Activated naive CD4-positive, alpha-beta T cell (primary cell): ENCODE measurements around the gene PRB3.

Source experiments
- DNase-seq, 4 experiments: peaks; one replicate each; lab custom pipeline; 2025; lab: John Stamatoyannopoulos, UW

The PRB3 gene

GRCh38 chr12:11269607-11270006 lies at the start of gene PRB3:
Gene PRB3 (minus strand): TSS chr12:11269707. CDS start chr12:11269669, 38 bp downstream.
- DNase-seq: no peak

GRCh38 chr12:11310336-11310735 lies 40.8 kb upstream of the PRB3 start, which contains the start of gene PRB4:
Gene PRB4 (minus strand): TSS chr12:11310436. CDS start chr12:11310398, 38 bp downstream.
- DNase-seq: no peak

GRCh38 chr12:11307143-11307542 lies 37.6 kb upstream of the PRB3 start:
- no peak for DNase-seq

- no peak for DNase-seq
These were observed 3.9 kb upstream of the PRB3 start for GRCh38 chr12:11273449-11273848.

- DNase-seq: no peak
These were observed 5.0 kb downstream of the PRB3 start for GRCh38 chr12:11264501-11264900.

GRCh38 chr12:11246489-11246888 lies 23.0 kb downstream of the PRB3 start:
- no peak for DNase-seq

GRCh38 chr12:11242656-11243055 lies 26.9 kb downstream of the PRB3 start:
- DNase-seq: no peak

GRCh38 chr12:11240348-11240930 lies 29.1 kb downstream of the PRB3 start:
- no peak for DNase-seq

GRCh38 chr12:11238275-11238674 lies 31.2 kb downstream of the PRB3 start:
- no peak for DNase-seq

GRCh38 chr12:11233532-11233931 lies 36.0 kb downstream of the PRB3 start:
- DNase-seq: no peak

- DNase-seq: no peak
These were observed 41.1 kb downstream of the PRB3 start for GRCh38 chr12:11228296-11228879.

- DNase-seq: no peak
These were observed 42.1 kb downstream of the PRB3 start for GRCh38 chr12:11227373-11227772.
